ENCODE measurements around the gene GTF2H2. TPM values are rescaled to one million over a fixed set of nuclear protein-coding genes. Genes with fewer than 3 reads are reported as not detected.
"Not testable (repeated sequence)": the region's sequence is repeated elsewhere in the genome, so short reads cannot be mapped to it uniquely, and the experiment has no call there.

The GTF2H2 gene
- total and polyA plus RNA-seq, 2 donors from 2014 or later, result 4.9 to 34.3 TPM

- H3K36me3 ChIP-seq (ENCODE audit: control insufficient read depth in 2 of 3, insufficient read depth in 3 of 3, low read length in 3 of 3), result no peaks in the 10 kb centered on the region
- H3K9me3 ChIP-seq (ENCODE audit: control insufficient read depth in 2 of 3, insufficient read depth in 1 of 3, low read length in 3 of 3), result no peaks in the 10 kb centered on the region
- no peak overlapping the region for H3K4me3 ChIP-seq (ENCODE audit: low read length in 3 of 3)
- H3K27ac ChIP-seq (ENCODE audit: low read depth in 2 of 2, low read length in 2 of 2), result no peak overlapping the region
- no peak for DNase-seq
- no peaks in the 10 kb centered on the region for H3K27me3 ChIP-seq (ENCODE audit: control insufficient read depth, insufficient read depth, low read length)
- no peaks in the 10 kb centered on the region for H3K4me1 ChIP-seq (ENCODE audit: control insufficient read depth in 2 of 3, insufficient read depth in 2 of 3, low read depth in 1 of 3, low read length in 3 of 3)
- no peak for TF ChIP-seq CTCF (IDR thresholded peaks at IDR 0.05; ENCODE audit: borderline replicate concordance, extremely low read depth, insufficient read depth)
- intact Hi-C loops (cut with DNase I), result no loop called here
- no peak overlapping the region for H3K9ac ChIP-seq (ENCODE audit: low read length in 3 of 3)
- no peak for FAIRE-seq
These were observed 53.9 kb downstream of the GTF2H2 start for GRCh38 chr5:71013575-71013974.

GRCh38 chr5:71011194-71011792 is 56.2 kb downstream of the GTF2H2 start:
- intact Hi-C loops (cut with DNase I), result no loop called here
- FAIRE-seq, result no peak
- H3K27me3 ChIP-seq (ENCODE audit: control insufficient read depth, insufficient read depth, low read length), result no peaks in the 10 kb centered on the region

GRCh38 chr5:71006983-71007382 is 60.5 kb downstream of the GTF2H2 start:
- H3K4me3 ChIP-seq (ENCODE audit: low read length in 3 of 3); intact Hi-C loops (cut with DNase I); FAIRE-seq; H3K27ac ChIP-seq (ENCODE audit: low read depth in 2 of 2, low read length in 2 of 2); H3K9ac ChIP-seq (ENCODE audit: low read length in 3 of 3); H3K36me3 ChIP-seq (ENCODE audit: control insufficient read depth in 2 of 3, insufficient read depth in 3 of 3, low read length in 3 of 3); DNase-seq; H3K4me1 ChIP-seq (ENCODE audit: control insufficient read depth in 2 of 3, insufficient read depth in 2 of 3, low read depth in 1 of 3, low read length in 3 of 3); H3K27me3 ChIP-seq (ENCODE audit: control insufficient read depth, insufficient read depth, low read length); H3K9me3 ChIP-seq (ENCODE audit: control insufficient read depth in 2 of 3, insufficient read depth in 1 of 3, low read length in 3 of 3): not testable (repeated sequence)

More at GRCh38 chr5:71011194-71011792, 56.2 kb downstream of the GTF2H2 start:
- no peak overlapping the region for H3K27ac ChIP-seq (ENCODE audit: low read depth in 2 of 2, low read length in 2 of 2)
- no peak overlapping the region for H3K9ac ChIP-seq (ENCODE audit: low read length in 3 of 3)
- no peak for TF ChIP-seq CTCF (IDR thresholded peaks at IDR 0.05; ENCODE audit: borderline replicate concordance, extremely low read depth, insufficient read depth)
- no peaks in the 10 kb centered on the region for H3K4me1 ChIP-seq (ENCODE audit: control insufficient read depth in 2 of 3, insufficient read depth in 2 of 3, low read depth in 1 of 3, low read length in 3 of 3)
- H3K4me3 ChIP-seq (ENCODE audit: low read length in 3 of 3), result no peak overlapping the region
- no peaks in the 10 kb centered on the region for H3K36me3 ChIP-seq (ENCODE audit: control insufficient read depth in 2 of 3, insufficient read depth in 3 of 3, low read length in 3 of 3)
- no peaks in the 10 kb centered on the region for H3K9me3 ChIP-seq (ENCODE audit: control insufficient read depth in 2 of 3, insufficient read depth in 1 of 3, low read length in 3 of 3)
- no peak for DNase-seq

Other genes starting within 250 kb of the GTF2H2 start
- gene SERF1A, start 167.0 kb downstream of the GTF2H2 start, total RNA-seq, result 8.6 TPM
- 2.1 TPM for gene SERF1A, start 167.0 kb downstream of the GTF2H2 start, polyA plus RNA-seq (ENCODE audit: insufficient read depth, low read depth, low replicate concordance)
- 26.6 TPM for gene SMN1, start 142.6 kb downstream of the GTF2H2 start, total RNA-seq
- 22.7 TPM for gene SMN1, start 142.6 kb downstream of the GTF2H2 start, polyA plus RNA-seq (ENCODE audit: insufficient read depth, low read depth, low replicate concordance)
- 43.1 TPM for gene NAIP, start 42.3 kb downstream of the GTF2H2 start, total RNA-seq
- gene NAIP, start 42.3 kb downstream of the GTF2H2 start, polyA plus RNA-seq (ENCODE audit: insufficient read depth, low read depth, low replicate concordance), result 5.7 TPM